ENCODE results near the gene TTC5.
"Not testable (repeated sequence)": the region's sequence is repeated elsewhere in the genome, so short reads cannot be mapped to it uniquely, and the experiment has no call there.

TTC5 gene

GRCh38 chr14:20305265-20306078 lies at the start of gene TTC5:
TSS of gene TTC5 (minus strand) at chr14:20305951. CDS start at chr14:20305937, 14 bp downstream.
- peak; percentile 79 for DNase-seq (ENCODE audit: low read depth, low spot score)

GRCh38 chr14:20350860-20351259 lies 45.1 kb upstream of the TTC5 start:
- DNase-seq (ENCODE audit: low read depth, low spot score): no peak

GRCh38 chr14:20350282-20350681 lies 44.5 kb upstream of the TTC5 start:
- no peak for DNase-seq (ENCODE audit: low read depth, low spot score)

- no peak for DNase-seq (ENCODE audit: low read depth, low spot score)
Measured at GRCh38 chr14:20347747-20348146, 42.0 kb upstream of the TTC5 start.

GRCh38 chr14:20346713-20347112 lies 41.0 kb upstream of the TTC5 start:
- no peak for DNase-seq (ENCODE audit: low read depth, low spot score)

- DNase-seq (ENCODE audit: low read depth, low spot score): no peak
Measured at GRCh38 chr14:20345366-20345765, 39.6 kb upstream of the TTC5 start.

GRCh38 chr14:20343862-20344220 lies 38.1 kb upstream of the TTC5 start:
- no peak for DNase-seq (ENCODE audit: low read depth, low spot score)

GRCh38 chr14:20343092-20343861 lies 37.5 kb upstream of the TTC5 start, which contains the start of gene PARP2:
TSS of gene PARP2 (plus strand) at chr14:20343635. CDS start at chr14:20343642, 7 bp downstream.
- DNase-seq (ENCODE audit: low read depth, low spot score): peak; percentile 80

GRCh38 chr14:20341646-20342045 lies 35.9 kb upstream of the TTC5 start:
- no peak for DNase-seq (ENCODE audit: low read depth, low spot score)

- not testable (repeated sequence) for DNase-seq (ENCODE audit: low read depth, low spot score)
Measured at GRCh38 chr14:20341032-20341431, 35.3 kb upstream of the TTC5 start.

- no peak for DNase-seq (ENCODE audit: low read depth, low spot score)
Measured at GRCh38 chr14:20334017-20334416, 28.3 kb upstream of the TTC5 start.

- DNase-seq (ENCODE audit: low read depth, low spot score): no peak
Measured at GRCh38 chr14:20333494-20333841, 27.7 kb upstream of the TTC5 start.

GRCh38 chr14:20332788-20333493 lies 27.2 kb upstream of the TTC5 start, which contains the start of gene CCNB1IP1:
TSS of gene CCNB1IP1 (minus strand) at chr14:20333279. CDS start at chr14:20316523, 16,756 bp downstream.
- no peak for DNase-seq (ENCODE audit: low read depth, low spot score)

- no peak for DNase-seq (ENCODE audit: low read depth, low spot score)
Measured at GRCh38 chr14:20332431-20332787, 26.7 kb upstream of the TTC5 start.

GRCh38 chr14:20331053-20331613 lies 25.4 kb upstream of the TTC5 start:
- no peak for DNase-seq (ENCODE audit: low read depth, low spot score)

GRCh38 chr14:20329355-20329754 lies 23.6 kb upstream of the TTC5 start:
- DNase-seq (ENCODE audit: low read depth, low spot score): no peak

GRCh38 chr14:20328705-20329104 lies 23.0 kb upstream of the TTC5 start:
- no peak for DNase-seq (ENCODE audit: low read depth, low spot score)

- no peak for DNase-seq (ENCODE audit: low read depth, low spot score)
Measured at GRCh38 chr14:20327005-20327869, 21.5 kb upstream of the TTC5 start.

- DNase-seq (ENCODE audit: low read depth, low spot score): no peak
Measured at GRCh38 chr14:20317720-20318119, 12.0 kb upstream of the TTC5 start.

GRCh38 chr14:20314026-20314425 lies 8.3 kb upstream of the TTC5 start:
- no peak for DNase-seq (ENCODE audit: low read depth, low spot score)

- DNase-seq (ENCODE audit: low read depth, low spot score): no peak
Measured at GRCh38 chr14:20306079-20306423, 300 bp upstream of the TTC5 start.
